IMR-90 (cell line): ENCODE results near the gene PDCD10.

Experiments used
- CTCF ChIP-seq: conservative IDR thresholded peaks from 2 replicates; pipeline ENCODE4 v1.5.1; 2012; ENCODE audit warnings: mild to moderate bottlenecking, low read depth, low read length, improper control_type of control experiment
- MXI1 ChIP-seq: IDR thresholded peaks from 2 replicates; pipeline ENCODE4 v1.6.1; 2012; ENCODE audit warnings: low read depth, mild to moderate bottlenecking, low read length, moderate library complexity, borderline replicate concordance
- POLR2A ChIP-seq: IDR thresholded peaks from 2 replicates; pipeline ENCODE4 v1.6.1; 2012; ENCODE audit warnings: mild to moderate bottlenecking, low read depth, low read length
- RAD21 ChIP-seq: IDR thresholded peaks from 2 replicates; pipeline ENCODE4 v1.6.1; 2012; ENCODE audit warnings: low read length, improper control_type of control experiment
- RFX5 ChIP-seq: IDR thresholded peaks from 2 replicates; pipeline ENCODE4 v1.8.0; 2012; ENCODE audit warnings: low read depth, mild to moderate bottlenecking, low read length, moderate library complexity
- TF ChIP-seq, protein P1 (sequence below): fragments of 150-350 bp; IDR thresholded peaks from 2 replicates; pipeline ENCODE4 v1.6.1; 2017; ENCODE audit warnings: mild to moderate bottlenecking, antibody characterized with exemption, low read length, low read depth

DNA sequence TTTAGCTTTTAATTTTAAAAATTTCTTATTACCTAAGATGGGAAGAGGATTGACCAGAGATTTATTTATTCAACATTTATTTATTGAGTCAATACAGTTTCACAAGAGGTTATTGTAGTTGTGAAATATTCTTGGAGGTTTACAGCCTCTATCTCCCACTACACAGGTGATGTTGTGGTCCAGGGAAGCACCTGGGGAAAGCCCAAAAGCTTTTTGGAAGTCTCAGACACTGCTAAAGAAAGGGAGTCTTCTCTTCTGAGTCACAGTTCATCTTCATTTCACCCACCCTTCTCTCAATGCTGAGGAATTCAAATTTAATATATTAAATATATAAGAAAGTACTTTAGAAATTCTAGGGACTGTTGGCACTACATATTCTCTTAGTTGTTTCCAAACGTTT, 42.7 kb upstream of the PDCD10 start:
- TF ChIP-seq CTCF (no peak), POLR2A (no peak), MXI1 (no peak), RAD21 (no peak), RFX5 (no peak)
- TF ChIP-seq, protein P1, sequence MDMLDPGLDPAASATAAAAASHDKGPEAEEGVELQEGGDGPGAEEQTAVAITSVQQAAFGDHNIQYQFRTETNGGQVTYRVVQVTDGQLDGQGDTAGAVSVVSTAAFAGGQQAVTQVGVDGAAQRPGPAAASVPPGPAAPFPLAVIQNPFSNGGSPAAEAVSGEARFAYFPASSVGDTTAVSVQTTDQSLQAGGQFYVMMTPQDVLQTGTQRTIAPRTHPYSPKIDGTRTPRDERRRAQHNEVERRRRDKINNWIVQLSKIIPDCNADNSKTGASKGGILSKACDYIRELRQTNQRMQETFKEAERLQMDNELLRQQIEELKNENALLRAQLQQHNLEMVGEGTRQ, result no peak
